Activated T-helper 2 cell treated with anti-CD3 and anti-CD28 coated beads, Interferon-gamma antibody, Interleukin-2, Interleukin-4, amounts not matched to agents 10 μg/mL and 5 μg/mL and 100 μg/mL, durations not matched to agents 14 hours and 24 hours and 36 hours (primary cell): ENCODE results near the gene TRMT13. TPM values are rescaled to one million over a fixed set of nuclear protein-coding genes. Genes with fewer than 3 reads are reported as not detected.
"Not testable (repeated sequence)": the region's sequence is repeated elsewhere in the genome, so short reads cannot be mapped to it uniquely, and the experiment has no call there.

ENCODE experiments used
- DNase-seq: peaks from one replicate; pipeline ENCODE4 v3.0.0; 2021; ENCODE audit warnings: low spot score
- H3K27ac Mint-ChIP-seq: one replicate; pipeline ENCODE4 v1.8.0; 2021; ENCODE audit warnings: mixed read lengths
- H3K27me3 Mint-ChIP-seq: one replicate; pipeline ENCODE4 v1.8.0; 2021; ENCODE audit warnings: low read depth, mixed read lengths
- H3K36me3 Mint-ChIP-seq: one replicate; pipeline ENCODE4 v1.8.0; 2021; ENCODE audit warnings: low read depth, mixed read lengths
- H3K4me1 Mint-ChIP-seq: one replicate; pipeline ENCODE4 v1.8.0; 2021; ENCODE audit warnings: low read depth, mixed read lengths
- H3K4me3 Mint-ChIP-seq: one replicate; pipeline ENCODE4 v1.8.0; 2021; ENCODE audit warnings: low read depth, mild to moderate bottlenecking, moderate library complexity, mixed read lengths
- H3K9me3 Mint-ChIP-seq: one replicate; pipeline ENCODE4 v1.8.0; 2021; ENCODE audit warnings: mixed read lengths
- intact Hi-C: fragments of 100-400 bp; cut with micrococcal nuclease; formaldehyde crosslinking; loops from one replicate; pipeline ENCODE4 v1.15.1; 2023
- total RNA-seq: library from RNA; stranded (reverse); gene quantifications from 2 replicates; pipeline ENCODE4 v1.2.3, GENCODE V29; 2022

The TRMT13 gene
- total RNA-seq, 1 donor from 2014 or later = 24.6 TPM

GRCh38 chr1:100177295-100178041 lies 44.5 kb downstream of the TRMT13 start:
- peaks cover 2% of the 10 kb centered on the region for H3K27me3 Mint-ChIP-seq
- no peaks in the 10 kb centered on the region for H3K36me3 Mint-ChIP-seq
- intact Hi-C loops = no loop called here
- no peaks in the 10 kb centered on the region for H3K9me3 Mint-ChIP-seq
- no peaks in the 10 kb centered on the region for H3K4me1 Mint-ChIP-seq
- no peak overlapping the region for H3K4me3 Mint-ChIP-seq
- H3K27ac Mint-ChIP-seq = no peak overlapping the region
- DNase-seq = no peak

GRCh38 chr1:100178091-100178490 lies 45.1 kb downstream of the TRMT13 start, which contains the start of gene LRRC39:
Gene LRRC39 (minus strand): TSS chr1:100178256. CDS start chr1:100168516, 9,740 bp downstream.
- intact Hi-C loops = no loop called here
- H3K27me3 Mint-ChIP-seq = peaks cover 2% of the 10 kb centered on the region
- no peak for DNase-seq
- no peaks in the 10 kb centered on the region for H3K9me3 Mint-ChIP-seq
- no peaks in the 10 kb centered on the region for H3K36me3 Mint-ChIP-seq
- no peaks in the 10 kb centered on the region for H3K4me1 Mint-ChIP-seq
- H3K27ac Mint-ChIP-seq = no peak within 1 kb of the TSS
- H3K4me3 Mint-ChIP-seq = no peak within 1 kb of the TSS

GRCh38 chr1:100183370-100183769 lies 50.4 kb downstream of the TRMT13 start:
- intact Hi-C loops = no loop called here
- Mint-ChIP-seq H3K27me3 (no peaks in the 10 kb centered on the region), H3K9me3 (no peaks in the 10 kb centered on the region), H3K4me3 (no peak overlapping the region), H3K36me3 (no peaks in the 10 kb centered on the region), H3K27ac (no peak overlapping the region), H3K4me1 (peaks cover 4% of the 10 kb centered on the region)
- no peak for DNase-seq

GRCh38 chr1:100184536-100184935 lies 51.6 kb downstream of the TRMT13 start:
- no peak overlapping the region for H3K27ac Mint-ChIP-seq
- H3K9me3 Mint-ChIP-seq = no peaks in the 10 kb centered on the region
- no peak for DNase-seq
- no peaks in the 10 kb centered on the region for H3K36me3 Mint-ChIP-seq
- H3K4me1 Mint-ChIP-seq = peaks cover 4% of the 10 kb centered on the region
- intact Hi-C loops = no loop called here
- H3K27me3 Mint-ChIP-seq = no peaks in the 10 kb centered on the region
- H3K4me3 Mint-ChIP-seq = no peak overlapping the region

GRCh38 chr1:100187912-100188311 lies 54.9 kb downstream of the TRMT13 start:
- no peak overlapping the region for H3K27ac Mint-ChIP-seq
- H3K9me3 Mint-ChIP-seq = no peaks in the 10 kb centered on the region
- DNase-seq = no peak
- intact Hi-C loops = no loop called here
- H3K4me1 Mint-ChIP-seq = peaks cover 6% of the 10 kb centered on the region
- no peak overlapping the region for H3K4me3 Mint-ChIP-seq
- no peaks in the 10 kb centered on the region for H3K27me3 Mint-ChIP-seq
- H3K36me3 Mint-ChIP-seq = peaks cover 3% of the 10 kb centered on the region

GRCh38 chr1:100188617-100189016 lies 55.7 kb downstream of the TRMT13 start:
- peaks cover 3% of the 10 kb centered on the region for H3K36me3 Mint-ChIP-seq

GRCh38 chr1:100198596-100198995 lies 65.6 kb downstream of the TRMT13 start:
- intact Hi-C loops = no loop called here
- H3K27ac Mint-ChIP-seq = no peak overlapping the region
- peaks cover 56% of the 10 kb centered on the region for H3K36me3 Mint-ChIP-seq
- no peaks in the 10 kb centered on the region for H3K9me3 Mint-ChIP-seq
- DNase-seq = no peak
- H3K27me3 Mint-ChIP-seq = no peaks in the 10 kb centered on the region
- H3K4me1 Mint-ChIP-seq = peaks cover 2% of the 10 kb centered on the region
- no peak overlapping the region for H3K4me3 Mint-ChIP-seq

More at GRCh38 chr1:100188617-100189016, 55.7 kb downstream of the TRMT13 start:
- no peak for DNase-seq
- H3K9me3 Mint-ChIP-seq = no peaks in the 10 kb centered on the region
- peaks cover 6% of the 10 kb centered on the region for H3K4me1 Mint-ChIP-seq
- no peak overlapping the region for H3K4me3 Mint-ChIP-seq
- no peak overlapping the region for H3K27ac Mint-ChIP-seq
- intact Hi-C loops = no loop called here
- no peaks in the 10 kb centered on the region for H3K27me3 Mint-ChIP-seq

GRCh38 chr1:100200060-100200459 lies 67.1 kb downstream of the TRMT13 start:
- H3K4me1 Mint-ChIP-seq, intact Hi-C loops, H3K27me3 Mint-ChIP-seq, H3K4me3 Mint-ChIP-seq, DNase-seq, H3K9me3 Mint-ChIP-seq, H3K27ac Mint-ChIP-seq: not testable (repeated sequence)
- H3K36me3 Mint-ChIP-seq = peaks cover 71% of the 10 kb centered on the region

Other genes starting within 250 kb of the TRMT13 start
- gene SLC35A3, start 163.2 kb upstream of the TRMT13 start, total RNA-seq = 15.0 and 15.9 TPM in 2 replicates
- gene SASS6, start 233 bp upstream of the TRMT13 start, total RNA-seq = 15.2 and 15.7 TPM in 2 replicates
- gene LRRC39, start 45.1 kb downstream of the TRMT13 start, total RNA-seq = 0.43 and 0.74 TPM in 2 replicates
- 10.4 and 10.7 TPM in 2 replicates for gene DBT, start 116.7 kb downstream of the TRMT13 start, total RNA-seq
- 53.4 and 55.7 TPM in 2 replicates for gene RTCA, start 133.1 kb downstream of the TRMT13 start, total RNA-seq
- gene CDC14A, start 219.3 kb downstream of the TRMT13 start, total RNA-seq = 10.3 and 11.0 TPM in 2 replicates